Muscle layer of duodenum (tissue), 2 donors: ENCODE measurements around the gene CBR1.

Experiments used
- H3K27ac ChIP-seq: one replicate; pipeline ENCODE4 v1.7.0; 2013; ENCODE audit warnings: mild to moderate bottlenecking, low read length
- H3K27me3 ChIP-seq: one replicate; pipeline ENCODE4 v1.7.0; 2013; ENCODE audit warnings: low read depth, mild to moderate bottlenecking, control low read depth, low read length
- H3K36me3 ChIP-seq, 2 donors: one replicate each; pipeline ENCODE4 v1.7.0; 2013; ENCODE audit warnings: low read length in 2 of 2, control low read depth in 1 of 2, mild to moderate bottlenecking in 1 of 2; ENCODE audit not compliant: insufficient read depth in 2 of 2, control insufficient read depth in 1 of 2
- H3K4me1 ChIP-seq, 2 donors: one replicate each; pipeline ENCODE4 v1.7.0; 2013; ENCODE audit warnings: low read length in 2 of 2, mild to moderate bottlenecking in 2 of 2, control low read depth in 1 of 2, moderate library complexity in 1 of 2; ENCODE audit not compliant: insufficient read depth in 2 of 2, control insufficient read depth in 1 of 2
- H3K4me3 ChIP-seq, 2 donors: one replicate each; pipeline ENCODE4 v1.7.0; 2013; ENCODE audit warnings: low read length in 2 of 2, low read depth in 1 of 2, mild to moderate bottlenecking in 1 of 2
- H3K9me3 ChIP-seq, 2 donors: one replicate each; pipeline ENCODE4 v1.7.0; 2013; ENCODE audit warnings: low read length in 2 of 2, control low read depth in 1 of 2, mild to moderate bottlenecking in 1 of 2; ENCODE audit not compliant: control insufficient read depth in 1 of 2
- donor health status: healthy.

CBR1 gene

GRCh38 chr21:36034211-36034913 is 35.5 kb upstream of the CBR1 start:
- H3K36me3 ChIP-seq, result peaks cover 34 to 47% of the 10 kb centered on the region in 2 donors
- H3K27ac ChIP-seq, result no peak overlapping the region
- H3K4me1 ChIP-seq, result peaks cover 0 to 4% of the 10 kb centered on the region in 2 donors

GRCh38 chr21:36035381-36035791 is 34.4 kb upstream of the CBR1 start:
- no peaks in the 10 kb centered on the region for H3K27me3 ChIP-seq
- H3K4me3 ChIP-seq, result no peak overlapping the region
- H3K4me1 ChIP-seq, result peaks cover 0 to 4% of the 10 kb centered on the region in 2 donors
- no peak overlapping the region for H3K27ac ChIP-seq
- peaks cover 41 to 57% of the 10 kb centered on the region in 2 donors for H3K36me3 ChIP-seq
- no peaks in the 10 kb centered on the region for H3K9me3 ChIP-seq

More at GRCh38 chr21:36034211-36034913, 35.5 kb upstream of the CBR1 start:
- no peak overlapping the region for H3K4me3 ChIP-seq
- H3K9me3 ChIP-seq, result no peaks in the 10 kb centered on the region
- no peaks in the 10 kb centered on the region for H3K27me3 ChIP-seq

- Histone ChIP-seq H3K4me3 (no peak overlapping the region), H3K4me1 (no peaks in the 10 kb centered on the region), H3K36me3 (peaks cover 60 to 71% of the 10 kb centered on the region in 2 donors), H3K9me3 (no peaks in the 10 kb centered on the region), H3K27me3 (no peaks in the 10 kb centered on the region), H3K27ac (no peak overlapping the region)
Measured at GRCh38 chr21:36038701-36039497, 30.9 kb upstream of the CBR1 start.

- Histone ChIP-seq H3K36me3 (peaks cover 64 to 67% of the 10 kb centered on the region in 2 donors), H3K27me3 (no peaks in the 10 kb centered on the region), H3K9me3 (no peaks in the 10 kb centered on the region), H3K27ac (no peak overlapping the region), H3K4me1 (no peaks in the 10 kb centered on the region), H3K4me3 (no peak overlapping the region)
Measured at GRCh38 chr21:36039861-36040260, 30.0 kb upstream of the CBR1 start.

- peaks cover 64 to 67% of the 10 kb centered on the region in 2 donors for H3K36me3 ChIP-seq
- no peaks in the 10 kb centered on the region for H3K9me3 ChIP-seq
- H3K4me1 ChIP-seq, result no peaks in the 10 kb centered on the region
- no peak overlapping the region for H3K27ac ChIP-seq
- H3K27me3 ChIP-seq, result no peaks in the 10 kb centered on the region
- H3K4me3 ChIP-seq, result no peak overlapping the region
Measured at GRCh38 chr21:36040389-36040788, 29.4 kb upstream of the CBR1 start.

GRCh38 chr21:36041910-36042309 is 27.9 kb upstream of the CBR1 start:
- H3K36me3 ChIP-seq, result peaks cover 61 to 66% of the 10 kb centered on the region in 2 donors
- no peak overlapping the region for H3K27ac ChIP-seq
- H3K9me3 ChIP-seq, result no peaks in the 10 kb centered on the region
- H3K4me1 ChIP-seq, result no peaks in the 10 kb centered on the region
- H3K4me3 ChIP-seq, result no peak overlapping the region
- H3K27me3 ChIP-seq, result no peaks in the 10 kb centered on the region

GRCh38 chr21:36044056-36044455 is 25.8 kb upstream of the CBR1 start:
- Histone ChIP-seq H3K9me3 (no peaks in the 10 kb centered on the region), H3K27ac (no peak overlapping the region), H3K4me3 (no peak overlapping the region), H3K36me3 (peaks cover 48 to 64% of the 10 kb centered on the region in 2 donors), H3K4me1 (no peaks in the 10 kb centered on the region), H3K27me3 (no peaks in the 10 kb centered on the region)

- H3K9me3 ChIP-seq, result no peaks in the 10 kb centered on the region
- H3K27ac ChIP-seq, result no peak overlapping the region
- H3K4me3 ChIP-seq, result no peak overlapping the region
- no peaks in the 10 kb centered on the region for H3K27me3 ChIP-seq
- H3K36me3 ChIP-seq, result peaks cover 42 to 62% of the 10 kb centered on the region in 2 donors
- no peaks in the 10 kb centered on the region for H3K4me1 ChIP-seq
Measured at GRCh38 chr21:36045993-36046392, 23.8 kb upstream of the CBR1 start.

- Histone ChIP-seq H3K9me3 (no peaks in the 10 kb centered on the region), H3K27ac (no peak overlapping the region), H3K4me1 (no peaks in the 10 kb centered on the region), H3K27me3 (no peaks in the 10 kb centered on the region), H3K36me3 (peaks cover 35 to 53% of the 10 kb centered on the region in 2 donors), H3K4me3 (no peak overlapping the region)
Measured at GRCh38 chr21:36047139-36047538, 22.7 kb upstream of the CBR1 start.

- no peak overlapping the region for H3K27ac ChIP-seq
- H3K36me3 ChIP-seq, result peaks cover 36 to 54% of the 10 kb centered on the region in 2 donors
- no peaks in the 10 kb centered on the region for H3K4me1 ChIP-seq
- H3K9me3 ChIP-seq, result no peaks in the 10 kb centered on the region
- H3K27me3 ChIP-seq, result no peaks in the 10 kb centered on the region
- H3K4me3 ChIP-seq, result no peak overlapping the region
Measured at GRCh38 chr21:36048357-36048756, 21.5 kb upstream of the CBR1 start.

- Histone ChIP-seq H3K27me3 (no peaks in the 10 kb centered on the region), H3K4me3 (no peak overlapping the region), H3K27ac (no peak overlapping the region), H3K36me3 (peaks cover 51 to 64% of the 10 kb centered on the region in 2 donors), H3K9me3 (no peaks in the 10 kb centered on the region), H3K4me1 (no peaks in the 10 kb centered on the region)
Measured at GRCh38 chr21:36052860-36053714, 16.7 kb upstream of the CBR1 start.
